ENCODE measurements around the gene PDE1C.

Gene PDE1C

DNA sequence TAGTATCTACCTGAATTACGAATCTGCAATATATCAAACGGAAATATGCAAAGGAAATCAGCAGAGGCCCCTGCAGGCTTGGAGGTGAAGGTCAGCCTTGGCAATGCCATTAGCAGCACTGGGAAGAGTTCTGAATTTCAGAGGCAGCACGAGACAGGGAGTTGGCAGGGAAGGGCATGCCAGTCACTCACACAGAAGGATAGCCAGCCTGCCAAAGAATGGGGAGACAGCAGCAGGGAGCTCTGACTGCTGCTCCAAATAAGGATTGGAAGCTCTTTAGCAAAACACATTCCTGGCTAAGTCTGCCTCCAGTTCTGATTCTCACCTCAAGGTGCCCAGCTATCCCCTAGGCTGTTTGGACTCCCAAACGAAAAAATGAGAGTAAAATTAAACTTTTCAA, 188.0 kb downstream of the PDE1C start:
- no peak overlapping the region for H3K4me3 ChIP-seq (ENCODE audit: low read depth, low read length)
- TF ChIP-seq, protein P1, sequence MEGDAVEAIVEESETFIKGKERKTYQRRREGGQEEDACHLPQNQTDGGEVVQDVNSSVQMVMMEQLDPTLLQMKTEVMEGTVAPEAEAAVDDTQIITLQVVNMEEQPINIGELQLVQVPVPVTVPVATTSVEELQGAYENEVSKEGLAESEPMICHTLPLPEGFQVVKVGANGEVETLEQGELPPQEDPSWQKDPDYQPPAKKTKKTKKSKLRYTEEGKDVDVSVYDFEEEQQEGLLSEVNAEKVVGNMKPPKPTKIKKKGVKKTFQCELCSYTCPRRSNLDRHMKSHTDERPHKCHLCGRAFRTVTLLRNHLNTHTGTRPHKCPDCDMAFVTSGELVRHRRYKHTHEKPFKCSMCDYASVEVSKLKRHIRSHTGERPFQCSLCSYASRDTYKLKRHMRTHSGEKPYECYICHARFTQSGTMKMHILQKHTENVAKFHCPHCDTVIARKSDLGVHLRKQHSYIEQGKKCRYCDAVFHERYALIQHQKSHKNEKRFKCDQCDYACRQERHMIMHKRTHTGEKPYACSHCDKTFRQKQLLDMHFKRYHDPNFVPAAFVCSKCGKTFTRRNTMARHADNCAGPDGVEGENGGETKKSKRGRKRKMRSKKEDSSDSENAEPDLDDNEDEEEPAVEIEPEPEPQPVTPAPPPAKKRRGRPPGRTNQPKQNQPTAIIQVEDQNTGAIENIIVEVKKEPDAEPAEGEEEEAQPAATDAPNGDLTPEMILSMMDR (IDR thresholded peaks at IDR 0.05; ENCODE audit: insufficient read depth, low read depth, low read length, missing control alignments): no peak
- DNase-seq (ENCODE audit: low read depth): no peak

DNA sequence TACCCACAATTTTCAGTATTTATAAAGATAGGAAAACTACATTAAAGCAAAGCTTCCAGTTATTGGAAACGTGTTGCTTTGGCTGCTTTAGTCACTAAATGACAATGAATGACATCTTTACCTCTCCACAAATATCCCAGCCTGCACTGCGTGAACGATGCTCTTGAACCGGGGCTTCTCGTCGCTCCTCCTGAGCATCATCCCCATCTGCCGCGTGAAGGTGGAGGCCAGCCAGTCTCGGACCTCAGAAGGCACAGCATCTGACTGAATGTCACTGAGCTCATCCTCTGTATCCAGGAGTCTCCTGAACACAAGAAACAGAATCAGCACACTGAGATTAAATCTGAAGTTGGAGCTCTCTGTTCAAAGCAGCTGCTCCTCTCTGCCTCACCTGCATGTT, 191.3 kb downstream of the PDE1C start:
- TF ChIP-seq, protein P1 (IDR thresholded peaks at IDR 0.05; ENCODE audit: insufficient read depth, low read depth, low read length, missing control alignments): no peak
- no peak for DNase-seq (ENCODE audit: low read depth)
- H3K4me3 ChIP-seq (ENCODE audit: low read depth, low read length): no peak overlapping the region

DNA sequence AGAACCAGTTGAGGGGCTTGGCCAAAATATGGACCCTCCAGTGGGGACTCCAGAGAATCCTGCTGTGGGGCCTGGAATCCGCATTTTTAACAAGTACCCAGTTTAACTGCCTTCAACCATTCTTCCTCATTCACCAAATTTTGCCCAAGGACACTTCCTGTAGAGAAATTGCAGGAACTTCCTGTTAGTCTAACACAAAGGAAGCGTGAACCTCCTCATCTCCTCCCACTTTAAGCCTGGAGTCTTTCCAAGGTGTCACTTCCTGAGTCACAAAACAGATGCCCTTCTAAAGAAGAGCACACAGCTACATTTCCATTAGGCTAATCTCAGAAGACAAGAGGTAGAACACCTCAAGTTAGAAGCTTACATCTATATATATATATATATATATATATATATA, 194.8 kb downstream of the PDE1C start:
- H3K4me3 ChIP-seq (ENCODE audit: low read depth, low read length): no peak overlapping the region
- TF ChIP-seq, protein P1 (IDR thresholded peaks at IDR 0.05; ENCODE audit: insufficient read depth, low read depth, low read length, missing control alignments): no peak
- no peak for DNase-seq (ENCODE audit: low read depth)

DNA sequence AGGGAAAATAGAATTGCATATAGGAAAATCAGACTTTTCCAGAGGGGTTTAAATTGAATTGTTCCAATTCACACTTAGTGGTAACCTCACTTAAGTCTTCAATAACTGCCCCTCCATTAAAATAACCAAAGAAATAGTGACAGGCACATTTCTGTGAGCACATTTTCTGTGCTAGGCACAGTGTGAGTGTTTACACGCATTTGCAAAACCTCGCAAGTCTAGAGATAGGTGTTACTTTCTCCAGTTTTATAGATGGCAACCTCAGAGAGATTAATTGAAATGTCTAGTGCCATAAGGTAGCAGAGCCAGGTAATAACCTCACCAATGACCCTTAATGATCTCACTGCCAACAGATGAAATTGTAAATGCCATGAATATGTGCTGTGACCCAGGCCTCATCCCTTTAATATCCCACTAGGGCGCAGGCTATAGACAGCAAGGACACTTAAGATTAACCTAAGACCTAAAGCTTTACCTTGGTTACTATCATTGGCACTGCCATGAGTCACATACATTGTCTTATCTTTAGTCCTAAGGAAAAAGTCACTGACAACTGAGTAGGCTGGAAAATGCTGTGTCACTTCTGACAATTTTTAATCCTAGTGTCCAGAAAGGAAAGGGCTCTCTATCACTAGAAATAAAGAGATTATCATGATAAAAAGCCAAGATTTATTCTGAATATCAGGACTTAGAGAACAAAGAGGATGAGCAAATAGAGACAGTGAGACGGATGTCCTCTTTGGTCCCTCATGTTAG, 195.4 kb downstream of the PDE1C start:
- TF ChIP-seq, protein P1 (IDR thresholded peaks at IDR 0.05; ENCODE audit: insufficient read depth, low read depth, low read length, missing control alignments): no peak
- H3K4me3 ChIP-seq (ENCODE audit: low read depth, low read length): no peak overlapping the region
- DNase-seq (ENCODE audit: low read depth): no peak

DNA sequence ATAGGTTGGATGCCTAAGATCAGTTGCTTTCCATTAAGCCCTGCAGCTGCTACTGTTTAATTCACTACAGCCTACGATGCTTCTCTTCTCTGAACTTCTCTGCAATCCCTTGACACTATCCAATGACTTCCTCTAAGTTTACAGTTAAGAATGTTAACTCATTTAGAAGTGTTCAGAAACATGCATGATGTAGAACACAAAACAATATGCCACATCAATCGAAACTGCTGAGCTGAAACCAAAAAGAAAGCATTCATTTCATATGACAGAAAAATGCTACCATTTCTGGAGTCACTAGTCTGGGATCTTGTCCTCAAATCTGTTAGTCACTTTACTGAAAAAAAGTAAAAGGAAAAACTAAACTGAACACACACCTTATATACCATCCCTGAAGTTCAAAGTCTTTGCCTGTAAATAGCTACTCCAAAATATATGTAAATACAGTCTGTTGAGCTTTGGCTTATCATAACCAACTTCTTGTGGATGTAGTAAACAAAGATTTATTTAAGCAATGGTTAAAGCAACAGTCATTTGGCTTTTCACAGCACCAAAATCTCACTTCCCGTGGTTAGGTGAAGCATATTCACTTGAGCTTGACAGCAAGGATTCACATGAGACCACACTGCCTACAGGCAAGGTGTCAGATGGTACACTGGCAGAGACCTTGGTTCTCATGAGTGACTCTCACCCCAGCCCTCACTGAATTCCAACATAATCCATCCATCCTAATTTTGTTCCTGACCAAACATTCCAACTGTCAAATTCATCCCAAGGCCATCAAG, 196.2 kb downstream of the PDE1C start:
- peak; percentile 83 for DNase-seq (ENCODE audit: low read depth)
- H3K4me3 ChIP-seq (ENCODE audit: low read depth, low read length): no peak overlapping the region
- TF ChIP-seq, protein P1 (IDR thresholded peaks at IDR 0.05; ENCODE audit: insufficient read depth, low read depth, low read length, missing control alignments): no peak

DNA sequence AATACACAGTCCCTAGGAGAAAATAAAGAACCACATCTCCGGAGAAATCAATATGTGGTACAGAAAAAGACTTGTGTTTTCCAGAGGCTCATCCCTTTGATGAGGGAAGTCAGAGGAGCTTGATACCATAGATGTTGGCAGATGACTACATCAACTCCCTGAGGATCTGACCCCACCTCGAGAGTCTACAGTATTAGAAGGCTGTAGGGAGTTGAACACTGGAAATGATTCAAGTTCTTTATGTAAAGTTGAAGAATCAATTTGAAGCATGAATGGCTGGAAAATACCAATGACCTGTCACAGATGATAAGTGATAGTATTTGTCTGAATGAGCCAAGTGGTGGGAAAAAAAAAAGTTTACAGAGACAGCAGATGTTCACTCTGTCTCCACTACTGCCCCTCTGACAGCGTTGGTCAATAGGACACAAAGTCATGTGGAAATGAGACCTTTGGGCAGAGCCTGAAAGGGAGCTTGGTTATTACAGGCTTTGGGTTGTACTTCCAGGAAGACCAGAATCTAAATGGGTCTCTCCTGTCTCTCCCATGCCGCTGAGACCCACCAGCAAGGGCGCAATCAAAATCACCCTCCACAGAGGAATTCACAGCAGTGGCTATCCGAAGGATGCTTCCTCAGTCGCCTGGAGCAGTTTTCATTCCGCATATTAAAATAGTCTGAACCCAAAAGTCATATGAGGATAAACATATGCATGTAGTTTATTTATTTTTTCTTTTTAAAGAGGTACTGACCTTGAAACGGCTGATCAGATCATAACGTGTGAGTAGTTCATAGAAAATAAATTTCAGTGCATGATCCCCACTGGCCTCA, 197.4 kb downstream of the PDE1C start:
- TF ChIP-seq, protein P1 (IDR thresholded peaks at IDR 0.05; ENCODE audit: insufficient read depth, low read depth, low read length, missing control alignments): no peak
- no peak for DNase-seq (ENCODE audit: low read depth)
- no peak overlapping the region for H3K4me3 ChIP-seq (ENCODE audit: low read depth, low read length)

Data from GM12865 (cell line).